HPDE6-E6E7 (cell line): ENCODE measurements around the gene ZDHHC3.

Source experiments
- DNase-seq: peaks from one replicate; pipeline ENCODE4 v3.0.0; 2011; ENCODE audit warnings: missing footprints; ENCODE audit errors: extremely low spot score

Gene ZDHHC3

DNA sequence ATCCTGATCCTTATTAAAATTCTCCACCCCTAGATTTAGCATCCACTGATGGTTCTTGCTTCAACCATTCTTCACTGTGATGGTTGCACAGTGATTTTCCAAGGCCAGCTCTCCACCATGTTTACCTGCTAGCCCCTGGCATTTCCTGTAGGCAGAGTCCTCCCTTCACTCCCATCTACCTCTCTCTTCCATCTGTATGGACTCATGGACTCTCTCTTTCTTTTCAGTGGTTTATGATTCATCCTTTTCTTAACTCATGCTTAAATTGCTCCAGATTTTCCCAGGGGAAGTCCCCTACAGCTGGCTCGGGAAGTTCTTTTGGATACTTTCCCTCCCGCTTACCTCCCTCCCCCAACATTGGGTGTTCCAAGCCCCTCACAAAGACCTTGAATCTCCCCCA lies 82.9 kb downstream of the ZDHHC3 start:
- peak; percentile 10 for DNase-seq

DNA sequence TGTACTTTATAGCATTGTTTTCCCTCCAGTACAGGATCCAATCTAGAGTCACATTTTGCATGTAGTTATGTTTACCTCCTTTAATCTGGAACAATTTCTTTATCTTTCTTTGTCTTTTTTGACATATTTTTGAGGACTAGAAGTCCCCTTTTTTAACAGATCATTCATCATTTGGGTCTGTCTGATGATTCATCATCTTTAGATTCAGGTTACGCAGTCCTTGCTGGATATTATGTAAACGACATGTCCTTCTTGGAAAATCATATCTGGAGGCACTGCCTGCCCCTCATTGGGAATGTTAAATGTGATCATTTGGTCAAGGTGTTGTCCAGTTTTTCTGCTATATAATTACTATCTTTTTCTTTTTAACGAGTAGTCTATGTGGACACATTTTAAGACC lies 83.3 kb downstream of the ZDHHC3 start:
- no peak for DNase-seq

DNA sequence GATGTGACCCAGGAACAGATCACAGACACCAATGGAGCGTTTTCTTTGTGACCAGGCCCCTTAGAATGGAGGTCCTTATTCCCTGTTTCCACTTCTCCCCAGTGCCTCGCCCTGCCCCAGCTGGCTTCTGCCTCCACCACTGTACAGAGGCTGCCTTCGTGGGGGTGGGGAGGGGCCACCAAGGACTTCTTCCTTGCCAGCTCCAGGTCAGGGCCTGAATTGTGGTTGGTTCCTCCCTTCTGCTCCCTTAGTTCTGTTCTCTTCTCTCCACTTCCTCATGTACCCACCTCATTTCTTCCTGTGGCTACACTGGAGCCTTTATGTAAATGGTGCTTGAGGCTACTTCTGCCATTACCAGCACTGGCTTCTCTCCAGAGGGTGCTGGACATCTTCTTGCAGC lies 85.1 kb downstream of the ZDHHC3 start:
- DNase-seq: no peak

DNA sequence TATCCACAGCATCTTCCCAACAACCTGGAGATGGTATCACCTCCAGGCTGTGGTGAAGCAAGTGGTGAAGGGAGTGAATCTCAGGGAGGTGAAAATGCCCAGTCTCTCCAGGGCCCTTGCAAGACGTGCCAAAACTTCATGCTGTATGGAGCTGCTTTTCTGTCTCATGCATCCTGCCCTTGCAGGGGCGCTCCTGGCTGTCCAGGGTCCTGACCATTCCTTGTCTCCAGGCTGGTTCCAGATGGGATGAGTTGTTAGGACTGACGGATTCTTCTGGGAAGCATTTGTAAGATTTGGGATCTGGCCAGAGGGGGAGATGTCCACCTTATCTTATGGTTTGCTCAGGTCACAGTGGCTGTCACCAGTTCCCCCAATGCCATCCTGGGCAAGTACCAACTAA lies 85.7 kb downstream of the ZDHHC3 start:
- no peak for DNase-seq

DNA sequence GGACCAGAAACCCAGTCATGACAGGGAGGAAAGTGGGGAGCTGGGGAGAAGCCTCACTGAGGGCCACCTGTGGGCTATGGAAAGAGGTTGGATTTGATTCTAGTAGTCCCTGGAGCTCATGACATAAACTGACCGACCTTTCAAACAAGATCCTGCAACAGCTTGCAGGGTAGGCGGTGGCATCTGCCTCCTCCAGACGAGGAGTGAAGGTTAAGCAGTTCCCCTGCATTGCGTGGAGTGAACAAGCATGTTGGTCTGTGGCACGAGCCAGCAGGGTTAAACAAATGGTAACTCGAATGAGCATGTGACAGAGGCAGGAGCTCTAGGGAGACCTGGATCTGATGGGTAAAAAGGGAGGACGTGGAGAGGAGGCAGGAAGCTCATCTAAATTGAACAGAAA lies 88.9 kb downstream of the ZDHHC3 start:
- no peak for DNase-seq

DNA sequence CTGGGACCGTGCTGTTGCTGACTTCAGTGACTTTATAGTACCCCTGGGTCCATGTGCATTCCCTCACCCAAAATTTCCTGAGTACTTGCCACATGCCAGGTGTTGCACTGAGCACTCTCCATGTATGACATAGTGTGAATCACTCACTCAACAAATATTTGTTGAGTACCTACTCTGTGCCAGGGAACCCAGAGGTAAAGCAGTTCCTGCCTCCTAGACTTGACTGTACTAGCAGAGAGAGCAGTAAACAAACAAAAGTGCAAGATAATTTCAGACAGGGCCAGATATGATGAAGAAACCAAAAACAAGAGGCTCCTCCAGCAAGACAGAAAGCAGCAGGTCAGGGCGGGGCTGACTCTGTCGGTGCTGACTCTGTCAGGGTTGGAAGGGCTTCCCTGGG lies 89.4 kb downstream of the ZDHHC3 start:
- peak; percentile 21 for DNase-seq

DNA sequence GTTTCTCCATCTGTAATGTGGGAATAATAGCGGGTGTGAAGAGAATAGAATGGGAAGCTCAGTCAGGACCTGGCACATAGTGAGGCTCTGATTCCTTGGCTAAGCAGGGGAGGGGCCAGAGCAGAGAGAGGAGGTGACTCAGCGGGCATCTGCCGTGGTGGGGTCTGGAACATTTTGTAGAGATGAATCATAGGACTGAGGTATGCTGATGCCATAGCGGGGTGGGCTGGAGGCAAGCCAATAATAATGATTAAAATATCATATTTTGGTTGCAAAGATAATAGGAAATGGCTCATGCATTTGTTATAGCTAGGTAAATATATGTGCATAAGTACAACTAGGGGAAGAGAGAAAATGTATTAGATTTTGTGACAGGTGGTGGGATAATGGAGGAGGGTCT lies 90.4 kb downstream of the ZDHHC3 start:
- peak; percentile 61 for DNase-seq

DNA sequence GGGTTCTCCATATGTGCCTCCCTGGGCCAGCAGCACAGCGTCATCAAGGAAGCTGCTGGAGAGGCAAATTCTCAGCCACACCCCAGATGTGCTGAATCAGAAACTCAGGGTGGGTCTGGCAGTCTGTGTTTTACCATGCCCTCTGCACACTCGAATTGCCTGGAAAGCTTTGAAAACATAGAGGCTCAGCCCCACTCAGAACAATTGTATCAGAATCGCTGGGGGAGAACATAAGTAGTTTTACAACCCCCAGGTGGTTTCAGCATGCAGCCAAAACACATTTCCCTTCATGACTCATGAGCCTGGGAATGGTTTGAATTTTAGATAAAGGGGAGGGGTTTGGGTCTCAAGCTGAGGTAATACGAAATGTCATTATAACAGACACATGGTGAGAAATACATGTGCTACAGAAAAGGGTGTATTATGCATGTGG lies 92.0 kb downstream of the ZDHHC3 start:
- DNase-seq: peak; percentile 22

DNA sequence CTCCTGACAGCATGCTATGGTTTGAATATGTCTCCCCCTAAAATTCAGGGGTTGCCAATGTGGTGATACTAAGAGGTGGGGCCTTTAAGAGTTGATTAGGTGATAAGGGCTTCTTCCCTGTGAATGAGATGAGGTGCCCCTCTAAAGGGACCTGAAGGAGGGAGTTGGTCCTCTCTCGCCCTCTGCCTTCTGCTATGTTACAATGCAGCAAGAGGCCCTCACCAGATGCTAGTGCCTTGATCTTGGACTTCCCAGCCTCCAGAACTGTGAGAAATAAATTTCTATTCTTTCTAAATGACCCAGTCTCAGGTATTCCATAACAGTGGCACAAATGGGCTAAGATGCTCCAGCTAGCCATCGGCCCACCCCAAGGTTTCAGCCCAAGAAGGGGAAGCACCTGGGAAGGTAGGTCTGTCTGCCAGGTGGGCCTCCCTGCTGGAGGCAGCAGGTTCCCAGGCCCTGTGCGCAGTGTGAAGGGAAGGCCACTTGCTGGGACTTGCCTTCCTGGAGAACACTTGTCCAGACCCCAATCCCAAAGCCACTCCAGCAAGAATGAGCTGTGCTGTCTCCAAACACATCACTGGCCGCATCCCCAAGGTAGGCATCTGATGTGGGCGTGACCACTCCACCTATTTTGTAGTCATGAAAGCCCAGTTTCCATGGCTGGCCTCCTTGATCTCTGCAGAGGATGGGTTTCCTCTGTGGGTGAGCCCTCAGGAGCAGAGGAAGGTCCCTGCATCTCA lies 92.6 kb downstream of the ZDHHC3 start:
- DNase-seq: no peak

DNA sequence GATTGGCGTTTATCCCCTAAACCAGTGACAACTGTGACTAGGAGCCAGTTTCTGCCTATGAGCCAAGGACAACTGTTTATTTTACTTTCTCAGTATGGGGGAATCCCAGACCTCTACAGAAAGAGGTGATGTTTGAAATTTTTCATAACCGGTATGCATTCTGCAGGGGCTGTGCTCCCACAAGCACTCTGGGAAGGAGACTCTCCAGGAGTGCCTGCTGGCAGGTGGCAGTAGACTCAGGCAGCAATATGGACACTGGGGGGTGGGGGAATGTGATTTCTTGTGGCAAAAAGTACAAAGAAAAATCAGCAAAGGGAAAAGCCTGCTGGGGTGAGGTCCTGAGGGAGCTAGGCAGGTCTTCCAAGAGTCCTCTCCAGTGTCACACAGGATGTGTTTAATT lies 95.7 kb downstream of the ZDHHC3 start:
- no peak for DNase-seq

DNA sequence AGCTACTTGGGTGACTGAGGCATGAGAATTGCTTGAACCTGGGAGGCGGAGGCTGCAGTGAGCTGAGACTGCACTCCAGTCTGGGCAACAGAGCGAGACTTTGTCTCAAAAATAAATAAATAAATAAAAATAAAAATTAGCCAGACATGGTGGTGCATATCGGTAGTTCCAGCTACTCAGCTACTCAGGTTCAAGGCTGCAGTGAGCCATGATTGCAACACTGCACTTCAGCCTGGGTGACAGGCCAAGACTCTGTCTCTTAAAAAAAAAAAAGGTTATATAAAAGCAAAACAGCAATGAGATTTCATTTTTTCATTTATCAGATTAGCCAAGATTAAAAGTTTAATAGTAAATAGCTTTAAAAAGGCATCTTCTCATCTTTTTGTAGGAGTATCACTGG lies 98.6 kb downstream of the ZDHHC3 start:
- no peak for DNase-seq

DNA sequence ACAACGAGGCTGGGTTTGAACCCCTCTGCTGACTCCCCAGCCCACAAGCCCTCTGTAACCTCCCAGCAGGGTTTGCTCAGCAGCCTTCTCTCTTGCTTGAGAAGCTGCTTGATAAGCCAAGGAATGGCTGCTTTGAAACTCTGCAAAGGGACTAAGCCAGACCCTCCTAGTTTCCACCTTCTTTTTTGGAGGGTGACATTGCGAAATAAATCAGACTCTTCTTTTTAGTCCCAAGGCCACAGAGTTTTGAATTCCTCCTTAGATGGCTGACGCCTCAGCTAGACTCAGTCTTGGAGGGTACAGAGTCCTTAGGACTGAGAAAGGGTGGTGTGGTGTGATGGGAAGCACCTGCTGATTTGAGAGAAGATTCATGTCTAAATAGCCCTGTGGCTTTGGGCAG lies 100.4 kb downstream of the ZDHHC3 start:
- DNase-seq: no peak
